Cortex of kidney (tissue), 1 donor: Measurements from ENCODE around the gene MRPL24.
"Not testable (repeated sequence)": the region's sequence is repeated elsewhere in the genome, so short reads cannot be mapped to it uniquely, and the experiment has no call there.

Experiments
- DNase-seq: peaks from one replicate; lab custom pipeline; 2025; lab: John Stamatoyannopoulos, UW

Gene MRPL24

DNA sequence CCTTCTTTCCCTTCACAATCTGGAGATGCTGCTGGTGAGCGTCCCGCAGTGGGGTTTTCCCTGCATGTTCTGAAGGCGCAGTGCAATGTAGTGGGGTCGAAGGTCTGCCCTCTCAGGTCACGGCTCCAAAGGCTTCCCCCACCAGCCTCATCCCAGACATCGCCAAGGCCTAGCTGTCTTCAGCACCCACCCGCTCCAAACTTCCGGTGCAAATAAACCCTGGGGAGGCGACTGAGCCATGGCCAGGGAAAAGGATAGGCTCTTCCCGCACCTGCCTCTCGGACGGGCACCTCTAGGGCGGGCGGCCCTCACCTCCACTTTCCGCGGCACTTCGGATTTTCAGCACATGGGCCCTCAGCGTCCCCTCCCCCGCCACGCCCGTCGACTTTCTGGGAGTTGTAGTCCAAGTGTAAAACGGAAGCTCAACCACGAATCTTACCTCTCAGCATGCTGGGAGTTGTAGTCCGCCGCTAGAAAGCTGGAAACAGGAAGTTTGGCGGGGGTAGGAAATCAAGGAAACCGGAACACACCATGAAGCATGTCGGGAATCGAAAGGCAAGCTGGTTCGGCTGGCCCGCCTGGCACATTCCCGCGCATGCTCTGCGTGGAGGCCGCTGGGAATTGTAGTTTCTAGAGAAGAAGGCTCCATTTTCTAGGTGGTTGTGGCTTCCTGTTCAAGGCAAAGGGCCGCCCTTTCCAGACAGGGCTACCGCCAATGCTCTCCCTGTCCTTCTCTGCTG, at the start of gene MRPL24:
Gene MRPL24, minus strand, starts transcription at position 348 of the 740 bp plus-strand sequence. CDS start 2,384 bp downstream, outside the sequence.
- DNase-seq = peak; percentile 61

DNA sequence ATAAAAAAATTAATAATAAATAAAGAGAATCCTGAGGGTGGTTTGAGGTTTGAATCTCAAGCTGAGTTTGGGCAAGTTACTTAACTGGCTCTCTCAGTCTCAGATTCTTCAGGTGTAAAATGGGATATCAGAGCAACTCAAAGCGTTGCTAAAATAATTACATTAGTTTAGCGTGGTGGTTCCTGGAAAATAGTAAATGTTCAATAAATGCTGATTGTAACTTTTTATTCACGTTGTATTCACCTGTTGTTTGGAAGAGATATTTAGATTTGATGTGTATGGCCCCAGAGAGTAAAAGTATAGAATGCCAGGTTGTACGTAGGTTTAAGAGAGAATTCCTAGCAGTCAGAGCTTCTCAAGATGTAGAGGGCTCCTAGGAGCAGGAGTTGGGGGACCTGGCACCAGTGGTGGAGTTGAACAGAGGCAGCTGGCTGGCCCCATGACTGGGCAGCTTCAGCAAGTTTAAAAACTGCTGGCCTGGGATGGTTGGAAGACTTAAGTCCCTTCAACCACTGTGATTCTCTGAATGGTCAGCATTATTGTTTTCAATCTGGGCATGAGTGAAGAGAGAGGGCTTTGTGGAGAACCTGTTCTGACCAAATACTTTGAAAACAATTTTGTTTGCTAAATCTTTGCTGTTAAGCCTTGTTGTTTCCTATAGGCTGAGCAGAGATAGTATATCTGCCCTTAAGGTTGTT, 48.9 kb upstream of the MRPL24 start:
- no peak for DNase-seq

DNA sequence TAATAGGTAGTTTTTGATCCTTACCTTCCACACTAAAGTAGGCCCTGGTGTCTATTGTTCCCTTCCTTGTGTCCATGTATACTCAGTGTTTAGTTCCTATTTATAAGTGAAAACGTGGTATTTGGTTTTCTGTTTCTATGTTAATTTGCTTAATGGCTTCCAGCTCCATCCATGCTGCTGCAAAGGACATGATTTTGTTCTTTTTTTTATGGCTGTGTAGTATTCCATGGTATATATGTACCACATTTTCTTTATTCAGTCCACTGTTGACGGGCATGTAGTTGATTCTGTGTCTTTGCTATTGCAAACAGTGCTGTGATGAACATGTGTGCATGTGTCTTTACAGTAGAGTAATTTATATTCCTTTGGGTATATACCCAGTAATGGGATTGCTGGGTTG, 47.2 kb upstream of the MRPL24 start:
- no peak for DNase-seq

DNA sequence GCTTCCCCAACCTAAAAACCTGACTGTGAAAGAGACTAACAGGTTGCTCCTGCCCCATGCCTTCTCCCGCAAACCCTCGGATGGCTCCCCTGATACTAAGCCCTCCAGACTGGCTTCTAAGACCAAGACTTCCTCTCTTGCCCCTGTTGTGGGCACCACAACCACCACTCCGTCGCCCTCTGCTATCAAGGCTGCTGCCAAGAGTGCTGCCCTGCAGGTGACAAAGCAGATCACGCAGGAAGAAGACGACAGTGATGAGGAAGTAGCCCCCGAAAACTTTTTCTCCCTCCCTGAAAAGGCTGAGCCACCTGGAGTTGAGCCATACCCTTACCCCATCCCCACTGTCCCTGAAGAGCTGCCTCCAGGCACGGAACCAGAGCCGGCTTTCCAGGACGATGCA, 45.8 kb upstream of the MRPL24 start:
- DNase-seq = no peak

DNA sequence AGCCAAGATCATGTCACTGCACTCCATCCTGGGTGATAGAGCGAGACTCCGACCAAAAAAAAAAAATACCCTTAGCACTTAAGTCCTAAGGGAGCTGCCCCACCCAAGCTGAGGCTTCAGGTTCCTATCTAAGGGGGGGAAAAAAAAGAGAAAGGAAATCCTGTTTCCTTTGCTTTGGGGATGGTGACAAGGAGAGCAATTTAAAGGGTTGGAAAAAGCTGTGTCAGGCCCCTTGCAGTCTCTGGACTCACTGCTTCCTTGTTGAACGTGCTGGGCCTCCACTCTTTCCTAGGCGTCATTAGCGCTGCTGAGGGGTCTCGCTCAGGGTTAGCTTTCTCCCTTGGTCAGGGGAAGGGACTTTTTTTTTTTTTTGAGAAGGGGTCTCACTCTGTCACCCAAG, 44.6 kb upstream of the MRPL24 start:
- no peak for DNase-seq

DNA sequence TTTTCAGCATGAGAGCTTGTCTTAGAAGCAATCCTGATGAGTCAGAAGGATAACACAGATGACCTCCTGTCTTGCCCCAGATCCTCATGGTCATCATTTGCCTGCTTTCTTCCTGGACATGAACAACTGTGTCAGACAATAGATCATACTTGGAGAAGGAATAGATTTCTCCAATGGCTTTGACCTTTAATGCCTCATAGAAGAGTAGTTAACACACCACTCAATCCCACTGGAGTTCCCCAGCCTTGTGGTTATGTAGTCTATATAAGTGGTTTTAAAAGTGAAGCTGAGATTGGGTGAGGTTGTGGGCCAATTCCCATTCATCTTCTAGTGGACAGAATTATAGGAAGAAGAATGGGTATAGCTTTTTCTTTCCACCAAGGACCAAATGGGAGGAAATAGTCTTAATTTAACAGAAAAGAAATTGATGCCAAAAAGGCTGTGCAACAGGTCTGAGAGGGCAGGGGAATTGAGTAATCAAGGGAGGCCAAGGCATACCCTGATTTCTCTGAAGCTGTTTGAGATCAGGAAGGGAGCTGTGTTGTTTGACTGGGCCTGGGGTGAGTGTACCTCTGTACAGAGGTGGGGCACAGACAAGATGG, 40.8 kb upstream of the MRPL24 start:
- DNase-seq = no peak

DNA sequence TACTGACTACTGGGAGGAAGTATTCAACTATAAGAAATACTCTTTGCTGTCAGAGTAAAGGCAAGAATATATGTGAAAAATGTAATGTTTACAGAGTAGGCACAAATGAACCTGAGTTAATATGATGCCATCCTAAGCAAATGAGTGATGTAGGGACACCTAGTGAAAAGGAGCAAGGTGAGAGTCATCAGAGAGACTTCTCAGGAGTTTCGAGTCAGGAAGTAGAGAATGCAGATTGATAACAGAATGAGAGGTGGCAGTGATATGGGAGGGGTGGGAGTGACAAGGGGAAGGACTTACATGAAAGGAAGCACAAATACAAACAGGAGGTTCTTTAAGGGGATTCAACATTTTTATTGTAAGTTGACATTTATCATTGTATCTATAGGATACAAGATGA, 36.7 kb upstream of the MRPL24 start:
- no peak for DNase-seq

DNA sequence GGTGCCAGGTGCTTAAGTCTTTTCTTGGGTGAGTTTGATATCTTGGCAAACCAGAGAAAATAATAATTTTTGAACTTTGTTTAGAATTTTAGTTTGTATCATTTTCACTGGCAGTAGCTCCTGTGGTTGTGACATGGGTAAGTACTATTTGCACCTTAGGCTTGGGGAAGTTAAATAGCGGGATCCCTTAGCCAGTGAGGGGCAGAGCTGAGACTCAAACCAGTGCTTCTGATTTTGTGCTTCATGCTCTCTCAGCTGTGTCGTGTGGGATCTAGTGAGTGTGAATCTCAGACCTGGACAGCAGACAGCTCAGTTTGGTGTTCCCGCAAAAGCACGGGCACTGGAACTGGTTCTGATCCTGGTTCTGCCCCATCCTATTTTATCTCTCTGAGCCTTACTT, 36.1 kb upstream of the MRPL24 start:
- DNase-seq = no peak

DNA sequence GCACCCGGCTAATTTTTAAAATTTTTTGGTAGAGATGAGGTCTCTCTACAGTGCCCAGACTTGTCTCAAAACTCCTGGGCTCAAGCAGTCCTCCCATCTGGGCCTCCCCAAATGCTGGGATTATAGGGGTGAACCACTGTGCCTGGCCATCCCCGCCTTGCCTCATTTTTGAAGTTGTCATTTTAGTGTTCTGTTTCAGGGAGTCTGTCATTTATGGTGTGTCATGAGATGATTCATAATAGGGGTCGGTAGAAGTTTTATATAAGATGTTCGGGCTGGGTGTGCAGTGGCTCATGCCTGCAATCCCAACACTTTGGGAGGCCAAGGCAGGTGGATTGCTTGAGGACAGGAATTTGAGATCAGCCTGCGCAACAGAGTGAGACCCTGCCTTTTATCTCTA, 34.9 kb upstream of the MRPL24 start:
- no peak for DNase-seq

DNA sequence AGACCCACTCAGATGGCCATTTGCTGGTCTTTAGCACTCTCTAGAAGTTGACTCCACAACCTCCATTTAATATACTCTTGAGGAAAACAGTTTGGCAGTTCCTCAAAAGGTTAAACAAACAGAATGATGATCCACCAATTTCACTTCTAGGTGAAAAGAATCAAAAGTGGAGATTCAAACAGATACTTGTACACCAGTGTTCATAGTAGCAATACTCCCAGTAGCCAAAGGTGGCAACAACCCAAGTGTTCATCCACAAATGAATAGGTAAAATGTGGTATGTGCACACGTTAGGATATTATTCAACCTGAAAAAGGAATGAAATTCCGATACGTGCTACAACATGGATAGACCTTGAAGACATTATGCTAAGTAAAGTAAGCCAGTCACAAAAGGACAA, 32.7 kb upstream of the MRPL24 start:
- no peak for DNase-seq

DNA sequence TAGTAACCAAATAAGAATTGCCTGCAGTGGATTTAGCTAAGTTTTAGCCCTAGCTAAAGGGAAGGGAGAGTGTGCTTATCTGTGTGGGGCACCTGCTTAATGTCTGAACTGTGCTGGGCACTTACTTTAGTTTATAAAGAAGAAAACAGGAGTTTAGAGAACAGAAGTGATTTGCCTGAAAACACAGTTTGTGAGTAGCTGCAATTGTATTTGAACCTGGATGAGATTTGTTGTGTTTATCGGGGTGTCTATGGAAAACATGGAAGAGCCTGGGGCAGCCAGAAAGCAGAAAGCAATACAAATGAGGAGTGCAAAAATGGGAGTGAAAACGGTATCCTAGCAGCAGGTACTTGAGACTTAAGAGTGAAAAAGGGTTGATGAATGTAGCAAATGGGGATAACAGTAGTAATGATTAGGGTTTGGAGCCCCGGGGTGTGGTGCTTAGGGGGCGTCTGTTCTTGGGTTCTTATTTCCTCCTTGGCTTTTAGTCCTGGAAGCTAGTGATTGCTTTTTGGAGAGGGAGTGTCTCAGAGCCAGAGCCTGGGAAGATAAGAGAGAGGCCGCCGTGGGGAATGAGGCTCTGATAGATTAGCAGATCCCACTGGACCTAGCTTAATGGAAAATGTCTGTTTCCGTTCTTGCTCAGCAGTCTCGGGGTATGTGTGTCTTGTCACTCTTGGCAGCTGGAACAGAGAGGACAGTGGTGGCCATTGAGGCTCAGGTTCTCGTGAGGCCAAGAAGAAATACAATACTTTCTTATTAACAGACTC, 32.0 kb upstream of the MRPL24 start:
- no peak for DNase-seq

DNA sequence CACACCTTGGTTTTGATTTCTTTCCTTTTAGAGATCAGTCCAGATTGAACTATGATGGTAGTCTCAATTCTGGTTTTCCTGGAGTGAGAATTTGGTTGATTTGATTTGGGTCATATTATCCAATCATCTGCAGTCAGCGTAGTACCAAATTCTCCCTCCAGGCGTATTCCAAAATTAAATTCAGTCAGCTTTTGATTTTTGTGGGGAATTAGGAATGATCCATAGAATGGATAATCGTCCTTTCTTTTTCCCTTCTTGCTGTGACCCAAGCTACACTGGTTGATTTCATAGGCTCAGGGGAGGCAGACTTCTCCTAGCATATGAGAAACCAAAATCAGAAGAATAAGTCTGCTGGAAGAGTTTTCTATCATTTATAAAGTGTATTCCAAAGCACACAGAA, 31.3 kb upstream of the MRPL24 start:
- DNase-seq = no peak

DNA sequence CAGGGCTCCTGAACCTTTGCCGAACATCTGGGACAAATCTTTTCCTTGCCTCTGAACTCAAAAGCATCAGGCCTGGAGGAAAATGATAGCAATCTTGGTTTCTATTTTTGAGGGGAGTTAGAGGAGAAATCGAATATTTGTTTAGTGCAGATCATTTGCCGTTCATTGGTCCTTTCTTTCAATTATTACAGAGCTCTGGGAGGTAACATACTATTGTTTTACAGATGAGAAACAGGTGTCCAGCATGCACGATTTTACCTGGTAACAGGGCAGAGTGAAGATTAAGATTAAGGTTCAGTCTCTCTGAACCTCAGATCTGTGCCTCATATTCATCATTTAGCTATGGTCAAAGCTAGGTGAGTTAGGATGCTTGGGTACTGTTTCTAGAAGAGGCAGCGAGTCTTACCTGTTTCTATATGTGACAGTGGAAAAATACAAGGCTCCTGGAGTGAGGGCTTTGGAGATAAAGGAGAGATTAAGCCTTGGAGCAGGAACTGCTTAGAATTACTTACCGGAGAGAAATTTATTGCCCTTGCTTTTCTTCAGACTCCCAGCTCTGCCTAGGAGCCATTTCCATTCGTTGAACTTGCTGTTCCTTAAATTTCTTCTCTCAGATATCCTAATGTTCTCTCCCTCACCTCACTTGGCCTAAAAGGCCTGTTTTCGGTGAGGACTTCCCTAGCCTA, 27.9 kb upstream of the MRPL24 start:
- no peak for DNase-seq

DNA sequence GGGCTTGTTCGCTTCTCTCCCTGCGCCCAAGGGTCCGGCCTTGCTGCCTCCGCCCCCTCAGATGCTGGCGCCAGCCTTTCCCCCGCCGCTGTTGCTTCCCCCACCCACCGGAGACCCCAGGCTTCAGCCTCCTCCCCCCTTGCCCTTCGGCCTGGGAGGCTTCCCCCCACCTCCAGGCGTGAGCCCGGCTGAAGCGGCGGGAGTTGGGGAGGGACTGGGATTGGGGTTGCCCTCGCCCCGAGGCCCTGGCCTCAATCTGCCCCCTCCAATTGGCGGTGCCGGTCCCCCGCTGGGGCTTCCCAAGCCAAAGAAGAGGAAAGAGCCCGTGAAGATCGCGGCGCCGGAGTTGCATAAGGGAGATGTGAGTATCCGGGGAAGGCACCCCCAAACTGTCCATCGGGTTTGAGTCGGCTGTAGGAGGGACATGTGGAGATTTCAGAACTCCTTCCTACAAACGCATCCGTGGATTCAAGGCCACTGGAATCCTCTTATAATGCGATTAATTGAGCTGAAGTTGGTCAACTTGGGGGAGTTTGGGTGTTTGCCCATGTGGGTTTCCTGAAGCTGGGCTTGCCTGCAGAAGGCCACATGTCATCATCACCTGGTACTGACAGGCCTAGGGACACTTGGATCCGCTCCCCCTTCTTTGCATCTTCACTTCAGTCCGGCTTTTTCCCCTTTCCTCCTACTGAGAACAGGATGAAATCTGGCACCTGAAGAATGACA, 27.2 kb upstream of the MRPL24 start:
- no peak for DNase-seq

DNA sequence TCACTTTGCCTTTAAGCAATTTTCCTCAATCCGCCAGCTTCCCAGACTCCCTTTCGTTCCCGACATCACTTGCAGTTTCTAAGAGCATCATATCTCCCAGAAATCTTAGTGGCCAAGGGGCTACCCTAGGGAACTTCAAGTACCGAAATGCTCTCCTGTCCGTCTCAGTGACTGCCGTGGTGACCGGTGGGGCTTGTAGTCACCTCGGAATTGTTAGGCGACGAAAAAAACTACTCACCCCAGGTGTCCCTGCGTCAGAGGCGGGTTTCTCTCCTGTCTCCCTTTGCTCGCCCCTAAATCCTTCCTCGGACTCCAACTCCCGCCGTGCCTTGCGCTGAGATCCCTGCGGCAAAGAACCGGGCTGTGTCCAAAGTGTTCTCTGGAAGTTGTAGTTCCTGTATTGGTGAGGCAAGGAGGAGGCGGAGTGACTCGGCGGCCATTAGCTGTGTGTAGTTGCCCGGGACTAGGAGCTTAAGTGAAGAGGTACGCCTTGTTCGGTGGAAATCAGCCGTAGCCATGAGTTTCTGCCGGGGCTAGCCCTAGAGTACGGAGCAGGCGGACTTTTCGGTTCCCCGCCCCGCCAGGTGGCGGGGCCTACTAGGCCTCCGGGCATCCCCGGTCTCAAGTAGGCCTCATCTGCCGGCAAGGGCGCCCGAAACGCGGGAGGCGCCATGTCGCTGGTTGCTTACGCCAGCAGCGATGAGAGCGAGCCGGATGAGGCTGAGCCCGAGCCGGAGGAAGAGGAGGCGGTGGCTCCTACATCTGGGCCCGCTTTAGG, 26.4 kb upstream of the MRPL24 start, which contains the start of gene PRCC:
Gene PRCC, plus strand, starts transcription at position 435 of the 778 bp plus-strand sequence. Its CDS starts 237 bp downstream, at position 672.
- peak; percentile 44 for DNase-seq

DNA sequence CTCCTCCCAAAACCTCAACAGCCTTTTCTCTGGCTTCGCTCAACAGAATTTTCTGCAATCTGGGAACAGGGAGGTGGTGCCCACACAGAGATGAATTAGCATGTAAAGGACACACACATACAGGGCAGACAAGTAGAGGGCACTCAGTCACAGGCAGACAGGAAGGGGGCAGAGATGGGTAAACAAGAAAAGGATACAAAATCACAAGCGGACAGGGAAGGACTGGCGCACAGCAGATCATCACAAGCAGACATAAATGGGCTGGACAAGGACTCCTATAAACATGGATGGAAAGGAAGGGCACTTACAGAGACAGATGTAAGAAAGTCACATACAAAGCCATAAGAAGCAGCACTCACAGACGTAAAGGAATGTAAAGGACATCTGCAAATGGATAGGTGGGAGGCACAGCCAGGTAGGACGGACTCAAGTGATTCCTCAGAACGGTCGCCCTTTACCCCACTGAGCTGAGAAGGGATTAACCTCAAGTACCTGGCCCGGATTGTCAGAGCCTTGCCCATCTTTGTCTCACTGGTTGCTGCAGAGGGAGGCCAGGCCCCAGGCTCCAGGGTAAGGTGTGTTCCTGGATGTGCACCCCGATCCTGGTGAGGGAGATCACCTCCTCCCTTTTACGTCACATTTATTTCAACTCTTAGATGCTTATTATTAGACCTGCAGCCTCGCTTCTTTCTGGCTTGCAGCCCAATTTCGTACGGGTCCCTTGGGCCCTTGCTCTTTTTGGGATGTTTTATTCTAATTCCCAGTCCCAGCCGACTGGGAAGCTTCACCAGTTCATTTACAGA, 25.6 kb upstream of the MRPL24 start:
- no peak for DNase-seq

DNA sequence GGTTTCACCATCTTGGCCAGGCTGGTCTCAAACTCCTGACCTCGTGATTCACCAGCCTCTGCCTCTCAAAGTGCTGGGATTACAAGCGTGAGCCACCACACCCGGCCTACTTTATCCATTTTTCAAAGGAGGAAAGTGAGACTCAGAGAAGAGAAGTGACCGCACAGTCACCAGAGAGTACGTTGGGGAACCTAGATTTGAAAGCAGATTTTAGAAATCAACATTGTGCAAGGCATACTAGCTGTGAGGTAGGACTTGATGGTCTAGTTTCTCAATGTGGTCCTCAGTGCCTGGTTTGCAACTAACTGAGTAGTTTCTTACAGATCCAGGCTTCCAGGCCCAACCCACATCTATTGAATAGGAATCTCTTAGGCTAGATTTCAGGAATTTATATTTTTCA, 24.8 kb upstream of the MRPL24 start:
- DNase-seq = no peak

DNA sequence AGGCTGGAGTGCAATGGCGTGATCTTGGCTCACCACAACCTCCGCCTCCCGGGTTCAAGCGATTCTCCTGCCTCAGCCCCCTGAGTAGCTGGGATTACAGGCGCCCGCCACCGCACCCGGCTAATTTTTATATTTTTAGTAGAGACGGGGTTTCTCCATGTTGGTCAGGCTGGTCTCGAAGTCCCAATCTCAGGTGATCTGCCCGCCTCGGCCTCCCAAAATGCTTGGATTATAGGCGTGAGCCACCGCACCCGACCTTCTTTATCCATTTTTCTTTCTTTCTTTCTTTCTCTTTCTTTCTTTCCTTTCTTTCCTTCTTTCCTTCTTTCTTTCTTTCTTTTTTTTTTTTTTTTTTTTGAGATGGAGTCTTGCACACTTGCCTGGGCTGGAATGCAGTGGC, 24.2 kb upstream of the MRPL24 start:
- not testable (repeated sequence) for DNase-seq

DNA sequence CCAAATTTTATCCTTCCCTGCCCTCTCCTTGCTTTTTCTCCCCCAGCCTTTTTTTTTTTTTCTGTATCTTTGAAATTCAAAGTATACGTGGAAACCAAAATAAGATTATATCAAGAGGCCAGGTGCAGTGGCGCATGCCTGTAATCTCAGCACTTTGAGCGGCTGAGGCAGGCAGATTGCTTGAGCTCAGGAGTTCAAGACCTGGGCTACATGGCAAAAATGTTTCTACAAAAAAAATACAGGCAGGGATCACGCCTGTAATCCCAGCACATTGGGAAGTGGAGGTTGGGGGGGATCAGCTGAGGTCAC, 19.9 kb upstream of the MRPL24 start:
- DNase-seq = no peak
